Gastroesophageal sphincter (tissue), 4 donors: ENCODE data around the gene CYCS. TPM values are rescaled to one million over a fixed set of nuclear protein-coding genes. Genes with fewer than 3 reads are reported as not detected.

ENCODE experiments used
- ATAC-seq: fragments of 150-250 bp; one replicate; pipeline ENCODE4 v1.9.1; 2016; ENCODE audit warnings: mild to moderate bottlenecking, moderate library complexity
- H3K27ac ChIP-seq, 4 donors: fragments of 200-600 bp; sonication (generic) in 3 of 4; 1 replicate in 3 of 4; 2 replicates in 1 of 4; pipeline ENCODE4 v1.5.1; 2016 to 2019
- H3K27me3 ChIP-seq: fragments of 200-600 bp; sonication (generic); one replicate; pipeline ENCODE4 v1.5.1; 2019
- H3K36me3 ChIP-seq, 2 donors: fragments of 200-600 bp; sonication (generic); one replicate each; pipeline ENCODE4 v1.5.1; 2019; ENCODE audit warnings: control low read depth in 1 of 2
- H3K4me1 ChIP-seq, 3 donors: fragments of 200-600 bp; sonication (generic); 1 replicate in 2 of 3; 2 replicates in 1 of 3; pipeline ENCODE4 v1.5.1; 2016 to 2019; ENCODE audit warnings: control low read depth in 2 of 3
- H3K4me3 ChIP-seq, 2 donors: fragments of 200-600 bp; sonication (generic); one replicate each; pipeline ENCODE4 v1.5.1; 2019; ENCODE audit warnings: mild to moderate bottlenecking in 1 of 2, moderate library complexity in 1 of 2
- H3K9me3 ChIP-seq, 3 donors: fragments of 200-600 bp; sonication (generic); one replicate each; pipeline ENCODE4 v1.5.1; 2017 to 2019; ENCODE audit warnings: control low read depth in 2 of 3
- EP300 ChIP-seq: sonication (generic); formaldehyde crosslinking; IDR thresholded peaks from one replicate; pipeline ENCODE4 v1.6.1; 2017; ENCODE audit warnings: antibody characterized with exemption, mild to moderate bottlenecking
- POLR2A ChIP-seq, 2 donors: fragments of 450-650 bp; IDR thresholded peaks; one replicate each; pipeline ENCODE4 v1.6.1; 2017; ENCODE audit warnings: antibody characterized with exemption in 2 of 2, mild to moderate bottlenecking in 2 of 2, moderate library complexity in 1 of 2
- POLR2AphosphoS5 ChIP-seq: sonication (generic); formaldehyde crosslinking; IDR thresholded peaks from one replicate; pipeline ENCODE4 v1.6.1; 2017; ENCODE audit warnings: antibody characterized with exemption
- WGBS, 2 donors: methylation state at CpG; one replicate each; pipeline ENCODE4 v1.1.5; 2018; ENCODE audit warnings: low coverage in 1 of 2; 5-methylcytosine and 5-hydroxymethylcytosine counted together
- total RNA-seq, 4 donors: library from RNA; depleted of rRNA; stranded (reverse); fragments of >200 nt; gene quantifications; one replicate each; pipeline ENCODE4 v1.1.0, GENCODE V29; 2016
- TF ChIP-seq, protein P1 (sequence below), 4 experiments: fragments of 200-600 bp in 2 of 4; fragments of 450-650 bp in 2 of 4; sonication (generic) in 1 of 4; IDR thresholded peaks; one replicate each; pipeline ENCODE4 v1.5.1; 2017 to 2019; ENCODE audit warnings: antibody characterized with exemption in 4 of 4, mild to moderate bottlenecking in 2 of 4, moderate library complexity in 2 of 4

CYCS gene
- total RNA-seq, 4 donors from 2014 or later: 44.2 to 61.2 (median 48.5) TPM

DNA sequence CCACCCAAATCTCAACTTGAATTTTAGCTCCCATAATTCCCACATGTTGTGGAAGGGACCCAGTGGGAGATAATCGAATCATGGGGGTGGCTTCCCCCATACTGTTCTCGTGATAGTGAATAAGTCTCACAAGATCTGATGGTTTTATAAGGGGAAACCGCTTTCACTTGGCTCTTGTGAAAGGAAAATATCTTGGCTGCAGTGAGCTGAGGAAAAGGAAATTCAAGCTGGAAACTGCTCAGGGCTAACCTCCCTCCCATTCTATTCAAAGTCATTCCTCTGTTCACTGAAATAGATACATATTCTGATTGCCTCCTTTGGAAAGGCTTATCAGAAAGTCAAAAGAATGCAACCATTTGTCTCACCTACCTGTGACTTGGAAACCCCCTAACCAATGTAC lies 15.8 kb downstream of the CYCS start:
- no peak for ATAC-seq
- no peaks in the 10 kb centered on the region for H3K4me1 ChIP-seq
- 58 to 75% methylated on average over 2 to 3 of the region's 3 CpGs for WGBS, 2 donors

DNA sequence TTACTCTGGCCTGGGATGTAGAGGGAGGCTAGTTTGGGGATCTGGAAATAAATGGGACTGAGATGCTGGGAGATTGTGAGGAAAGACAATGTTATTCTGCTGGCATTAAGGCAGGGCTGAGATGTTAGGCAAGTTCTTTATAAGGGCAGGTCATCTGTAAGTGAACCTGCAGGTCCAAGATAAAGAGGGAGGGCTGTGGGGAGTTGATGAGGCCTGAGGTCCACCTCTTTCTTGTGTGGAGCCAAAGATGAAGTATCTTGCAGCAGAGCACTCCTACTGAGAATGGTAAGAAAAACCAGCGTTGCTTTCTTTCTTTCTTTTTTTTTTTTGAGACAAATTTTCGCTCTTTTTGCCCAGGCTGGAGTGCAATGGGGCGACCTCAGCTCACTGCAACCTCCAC lies 19.1 kb downstream of the CYCS start:
- Histone ChIP-seq H3K27me3 (no peaks in the 10 kb centered on the region), H3K36me3 (no peaks in the 10 kb centered on the region), H3K9me3 (no peaks in the 10 kb centered on the region), H3K27ac (no peak overlapping the region), H3K4me3 (no peak overlapping the region), H3K4me1 (no peaks in the 10 kb centered on the region)
- WGBS, 2 donors: 85 to 91% methylated on average over 3 of the region's 3 CpGs
- no peak for ATAC-seq
- TF ChIP-seq EP300 (no peak), POLR2A (IDR thresholded peaks at IDR 0.05) (no peak)

More for the DNA sequence above, 15.8 kb downstream of the CYCS start:
- H3K9me3 ChIP-seq: no peaks in the 10 kb centered on the region
- H3K27ac ChIP-seq: no peak overlapping the region
- H3K36me3 ChIP-seq: no peaks in the 10 kb centered on the region
- H3K4me3 ChIP-seq: no peak overlapping the region
- TF ChIP-seq EP300 (no peak), POLR2AphosphoS5 (no peak), POLR2A (IDR thresholded peaks at IDR 0.05) (no peak)
- TF ChIP-seq, protein P1, sequence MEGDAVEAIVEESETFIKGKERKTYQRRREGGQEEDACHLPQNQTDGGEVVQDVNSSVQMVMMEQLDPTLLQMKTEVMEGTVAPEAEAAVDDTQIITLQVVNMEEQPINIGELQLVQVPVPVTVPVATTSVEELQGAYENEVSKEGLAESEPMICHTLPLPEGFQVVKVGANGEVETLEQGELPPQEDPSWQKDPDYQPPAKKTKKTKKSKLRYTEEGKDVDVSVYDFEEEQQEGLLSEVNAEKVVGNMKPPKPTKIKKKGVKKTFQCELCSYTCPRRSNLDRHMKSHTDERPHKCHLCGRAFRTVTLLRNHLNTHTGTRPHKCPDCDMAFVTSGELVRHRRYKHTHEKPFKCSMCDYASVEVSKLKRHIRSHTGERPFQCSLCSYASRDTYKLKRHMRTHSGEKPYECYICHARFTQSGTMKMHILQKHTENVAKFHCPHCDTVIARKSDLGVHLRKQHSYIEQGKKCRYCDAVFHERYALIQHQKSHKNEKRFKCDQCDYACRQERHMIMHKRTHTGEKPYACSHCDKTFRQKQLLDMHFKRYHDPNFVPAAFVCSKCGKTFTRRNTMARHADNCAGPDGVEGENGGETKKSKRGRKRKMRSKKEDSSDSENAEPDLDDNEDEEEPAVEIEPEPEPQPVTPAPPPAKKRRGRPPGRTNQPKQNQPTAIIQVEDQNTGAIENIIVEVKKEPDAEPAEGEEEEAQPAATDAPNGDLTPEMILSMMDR (IDR thresholded peaks at IDR 0.05): no peak
- no peaks in the 10 kb centered on the region for H3K27me3 ChIP-seq

DNA sequence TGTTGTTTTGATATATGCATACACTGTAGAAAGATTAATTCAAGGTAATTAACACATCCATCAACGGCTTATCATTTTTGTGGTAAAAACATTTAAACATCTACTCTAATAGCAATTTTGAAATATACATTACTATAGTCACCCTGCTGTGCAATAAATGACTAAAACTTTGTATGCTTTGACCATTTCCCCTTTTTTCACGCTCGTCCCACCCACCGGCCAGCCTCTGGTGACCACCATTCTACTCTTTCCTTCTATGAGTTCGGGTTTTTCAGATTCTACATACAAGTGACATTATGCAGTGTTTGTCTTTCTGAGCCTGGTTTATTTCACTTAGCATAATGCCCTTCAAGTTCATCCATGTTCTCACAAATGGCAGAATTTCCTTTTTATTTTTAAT lies 21.3 kb downstream of the CYCS start:
- Histone ChIP-seq H3K27ac (no peak overlapping the region), H3K4me1 (no peaks in the 10 kb centered on the region), H3K27me3 (no peaks in the 10 kb centered on the region), H3K36me3 (no peaks in the 10 kb centered on the region), H3K9me3 (no peaks in the 10 kb centered on the region), H3K4me3 (no peak overlapping the region)
- ATAC-seq: no peak
- 70 to 84% methylated on average over 5 of the region's 5 CpGs for WGBS, 2 donors
- no peak for TF ChIP-seq POLR2AphosphoS5
- TF ChIP-seq, protein P1 (IDR thresholded peaks at IDR 0.05): no peak
- no peak for TF ChIP-seq POLR2A (IDR thresholded peaks at IDR 0.05)
- no peak for TF ChIP-seq EP300

DNA sequence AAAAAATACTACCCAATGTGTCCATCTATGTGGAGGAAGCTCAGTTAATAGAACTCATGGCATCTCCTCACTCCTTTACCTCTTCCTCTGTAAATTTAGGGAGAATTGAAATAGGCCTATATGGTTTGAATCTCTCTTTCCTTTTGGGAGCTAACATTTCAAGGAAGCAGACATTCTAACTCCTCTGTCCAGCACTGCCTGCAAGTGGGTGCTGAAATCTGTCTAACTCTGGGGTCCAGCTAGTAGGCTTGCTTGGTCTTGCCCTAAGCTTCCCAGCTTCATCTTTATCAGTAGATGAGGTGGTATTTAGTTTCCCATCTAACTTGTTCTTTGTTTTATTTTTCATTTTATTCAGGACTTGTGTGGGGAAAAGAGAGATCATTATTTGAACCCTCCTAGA lies 23.2 kb downstream of the CYCS start:
- H3K36me3 ChIP-seq: no peaks in the 10 kb centered on the region
- H3K27me3 ChIP-seq: no peaks in the 10 kb centered on the region
- no peaks in the 10 kb centered on the region for H3K9me3 ChIP-seq
- no peak for ATAC-seq
- no peak overlapping the region for H3K4me3 ChIP-seq
- TF ChIP-seq POLR2A (IDR thresholded peaks at IDR 0.05) (no peak), EP300 (no peak), POLR2AphosphoS5 (no peak)
- TF ChIP-seq, protein P1 (IDR thresholded peaks at IDR 0.05): no peak
- H3K27ac ChIP-seq: no peak overlapping the region
- no peaks in the 10 kb centered on the region for H3K4me1 ChIP-seq

DNA sequence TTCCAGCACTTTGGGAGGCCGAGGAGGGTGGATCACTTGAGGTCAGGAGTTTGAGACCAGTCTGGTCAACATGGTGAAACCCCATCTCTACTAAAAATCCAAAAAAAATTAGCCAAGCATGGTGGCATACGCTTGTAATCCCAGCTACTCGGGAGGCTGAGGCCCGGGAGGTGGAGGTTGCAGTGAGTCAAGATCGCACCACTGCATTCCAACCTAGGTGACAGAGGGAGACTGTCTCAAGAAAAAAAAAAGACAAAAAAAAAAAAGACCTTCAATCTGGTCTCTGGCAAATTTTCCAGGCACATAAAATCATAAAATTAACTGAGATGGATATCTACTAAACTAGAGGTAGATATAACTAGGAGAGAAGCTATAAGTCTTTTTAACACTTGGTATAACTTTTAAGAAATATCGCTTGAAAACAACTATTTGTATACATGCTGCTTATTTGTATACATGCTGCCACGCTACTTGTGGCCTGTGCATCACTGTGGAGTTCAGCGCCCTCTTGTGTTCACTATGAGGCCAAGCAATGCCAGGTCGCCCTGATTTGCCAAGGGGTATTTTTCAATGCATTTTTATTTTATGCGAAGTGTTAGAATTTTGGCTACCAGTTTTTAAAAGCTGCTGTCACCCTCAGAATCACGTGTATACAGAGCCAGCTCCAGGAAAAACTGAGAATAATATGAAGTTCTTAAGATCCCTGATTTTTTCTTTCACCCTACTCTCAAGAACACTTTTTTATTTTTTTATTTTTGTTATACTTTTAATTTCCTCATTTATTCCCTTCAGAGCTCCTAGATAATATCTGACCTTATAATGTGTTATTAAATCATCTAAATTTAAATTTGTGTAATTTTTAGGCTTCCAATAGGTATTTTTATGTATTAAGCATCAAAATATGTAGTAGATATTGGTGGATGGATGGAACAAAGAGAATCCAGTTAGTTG lies 26.7 kb downstream of the CYCS start:
- Histone ChIP-seq H3K27me3 (no peaks in the 10 kb centered on the region), H3K4me1 (peaks cover 0 to 6% (median 0%) of the 10 kb centered on the region in 3 donors), H3K27ac (no peak overlapping the region), H3K36me3 (no peaks in the 10 kb centered on the region), H3K4me3 (no peak overlapping the region), H3K9me3 (no peaks in the 10 kb centered on the region)
- ATAC-seq: peak; percentile 58
- TF ChIP-seq POLR2AphosphoS5 (no peak), POLR2A (IDR thresholded peaks at IDR 0.05) (no peak)
- TF ChIP-seq, protein P1 (IDR thresholded peaks at IDR 0.05): peak; percentile 45 to 75 (median 52)
- 26 to 37% methylated on average over 10 to 11 of the region's 11 CpGs for WGBS, 2 donors
